ENCODE data around the gene TUBA3C.
"Not testable (repeated sequence)": the region's sequence is repeated elsewhere in the genome, so short reads cannot be mapped to it uniquely, and the experiment has no call there.

Gene TUBA3C

GRCh38 chr13:19181621-19182485 lies at the start of gene TUBA3C:
Gene TUBA3C, minus strand, starts transcription at chr13:19181824. Its CDS starts 77 bp downstream, at chr13:19181747.
- no peak for DNase-seq (ENCODE audit: low read depth)

GRCh38 chr13:19207413-19207812 lies 25.8 kb upstream of the TUBA3C start:
- DNase-seq (ENCODE audit: low read depth): not testable (repeated sequence)

GRCh38 chr13:19192622-19193021 lies 11.0 kb upstream of the TUBA3C start:
- DNase-seq (ENCODE audit: low read depth): not testable (repeated sequence)

GRCh38 chr13:19189911-19190310 lies 8.3 kb upstream of the TUBA3C start:
- not testable (repeated sequence) for DNase-seq (ENCODE audit: low read depth)

GRCh38 chr13:19189368-19189767 lies 7.7 kb upstream of the TUBA3C start:
- not testable (repeated sequence) for DNase-seq (ENCODE audit: low read depth)

- no peak for DNase-seq (ENCODE audit: low read depth)
Observed at GRCh38 chr13:19185865-19186645, 4.4 kb upstream of the TUBA3C start.

GRCh38 chr13:19185086-19185864 lies 3.7 kb upstream of the TUBA3C start:
- no peak for DNase-seq (ENCODE audit: low read depth)

GRCh38 chr13:19184176-19184575 lies 2.6 kb upstream of the TUBA3C start:
- DNase-seq (ENCODE audit: low read depth): no peak

- DNase-seq (ENCODE audit: low read depth): no peak
Observed at GRCh38 chr13:19183676-19184075, 2.1 kb upstream of the TUBA3C start.

GRCh38 chr13:19182536-19182935 lies 912 bp upstream of the TUBA3C start:
- DNase-seq (ENCODE audit: low read depth): no peak

- no peak for DNase-seq (ENCODE audit: low read depth)
Observed at GRCh38 chr13:19181021-19181620, 503 bp downstream of the TUBA3C start.

GRCh38 chr13:19179916-19180315 lies 1.7 kb downstream of the TUBA3C start:
- no peak for DNase-seq (ENCODE audit: low read depth)

GRCh38 chr13:19178901-19179593 lies 2.6 kb downstream of the TUBA3C start:
- DNase-seq (ENCODE audit: low read depth): no peak

GRCh38 chr13:19176981-19177776 lies 4.4 kb downstream of the TUBA3C start:
- not testable (repeated sequence) for DNase-seq (ENCODE audit: low read depth)

GRCh38 chr13:19173752-19174151 lies 7.9 kb downstream of the TUBA3C start:
- no peak for DNase-seq (ENCODE audit: low read depth)

- DNase-seq (ENCODE audit: low read depth): no peak
Observed at GRCh38 chr13:19172647-19173030, 9.0 kb downstream of the TUBA3C start.

GRCh38 chr13:19172007-19172646 lies 9.5 kb downstream of the TUBA3C start:
- no peak for DNase-seq (ENCODE audit: low read depth)

GRCh38 chr13:19171563-19171962 lies 10.1 kb downstream of the TUBA3C start:
- no peak for DNase-seq (ENCODE audit: low read depth)

- DNase-seq (ENCODE audit: low read depth): no peak
Observed at GRCh38 chr13:19169991-19170390, 11.6 kb downstream of the TUBA3C start.

GRCh38 chr13:19169496-19169895 lies 12.1 kb downstream of the TUBA3C start:
- no peak for DNase-seq (ENCODE audit: low read depth)
